Heart right ventricle (tissue), 16 donors: ENCODE measurements around the gene LGALS8. TPM values are rescaled to one million over a fixed set of nuclear protein-coding genes. Genes with fewer than 3 reads are reported as not detected.

Source experiments
- ATAC-seq, 8 donors: fragments of 200-7000 bp; cut with Tn5 transposase; one replicate each; pipeline ENCODE4 v1.9.1; 2020; ENCODE audit warnings: mild to moderate bottlenecking in 8 of 8, moderate library complexity in 8 of 8, moderate number of reproducible peaks in 1 of 8
- DNase-seq, 2 donors: peaks; one replicate each; pipeline ENCODE4 v3.0.0-alpha.2; 2020
- H3K27ac ChIP-seq, 10 donors: fragments of 200-600 bp; sonication (generic) in 2 of 10; one replicate each; pipeline versions ENCODE4 v1.5.0 to v1.8.0; 2020 to 2022; ENCODE audit warnings: mild to moderate bottlenecking in 3 of 10
- H3K27me3 ChIP-seq, 7 donors: fragments of 200-600 bp; one replicate each; pipeline ENCODE4 v1.8.0; 2021 to 2022; ENCODE audit warnings: mild to moderate bottlenecking in 2 of 7
- H3K36me3 ChIP-seq, 9 donors: fragments of 200-600 bp; sonication (generic) in 1 of 9; one replicate each; pipeline versions ENCODE4 v1.5.0 to v1.8.0; 2020 to 2022; ENCODE audit warnings: mild to moderate bottlenecking in 2 of 9
- H3K4me1 ChIP-seq, 9 donors: fragments of 200-600 bp; sonication (generic) in 1 of 9; one replicate each; pipeline versions ENCODE4 v1.5.0 to v1.8.0; 2020 to 2022; ENCODE audit warnings: mild to moderate bottlenecking in 4 of 9
- H3K4me3 ChIP-seq, 10 donors: fragments of 200-600 bp; sonication (generic) in 2 of 10; one replicate each; pipeline versions ENCODE4 v1.5.0 to v1.8.0; 2020 to 2022; ENCODE audit warnings: mild to moderate bottlenecking in 7 of 10, moderate library complexity in 2 of 10
- H3K9me3 ChIP-seq, 11 donors: fragments of 200-600 bp in 10 of 11; sonication (generic) in 2 of 11; one replicate each; pipeline versions ENCODE4 v1.5.0 to v1.8.0; 2013 to 2022; ENCODE audit warnings: mild to moderate bottlenecking in 2 of 11, control low read depth in 1 of 11, moderate library complexity in 1 of 11
- CTCF ChIP-seq, 9 donors: fragments of 200-600 bp; sonication (generic) in 2 of 9; IDR thresholded peaks; one replicate each; pipeline versions ENCODE4 v1.5.0 to v1.8.0; 2021 to 2022; ENCODE audit warnings: antibody characterized with exemption in 9 of 9, mild to moderate bottlenecking in 5 of 9, moderate library complexity in 1 of 9
- WGBS, 2 donors: extraction: QIAGEN DNeasy Blood & Tissue Kit; methylation state at CpG; one replicate each; pipeline ENCODE4 v1.1.7; 2013; ENCODE audit warnings: inconsistent platforms in 1 of 2; 5-methylcytosine and 5-hydroxymethylcytosine counted together
- intact Hi-C, 10 donors: fragments of 100-400 bp; cut with DNase I; formaldehyde crosslinking; loops; one replicate each; pipeline versions ENCODE4 v1.11.1 to v1.14.2; 2022
- long read RNA-seq, 3 donors: library from polyadenylated mRNA; unstranded; transcript quantifications; one replicate each; pipeline ENCODE4 v2.0.0, GENCODE V29; 2020 to 2021
- polyA plus RNA-seq, 2 donors: library from polyadenylated mRNA; stranded (reverse); fragments of 200-250 nt; gene quantifications; one replicate each; pipeline ENCODE4 v1.2.3, GENCODE V29; 2013
- total RNA-seq, 10 donors: library from RNA; stranded (reverse); fragmentation: NEBNext Ultra II Directional in 3 of 10; extraction: Animal tissue kit (Norgen Biotek cat#: 25700) in 3 of 10; gene quantifications; one replicate each; pipeline versions ENCODE4 v1.2.1 to v1.2.4, GENCODE V29; 2021 to 2023
- donor health status: Arrhythmogenic right ventricular cardiomyopathy.
- donor health status: ischemic (EF 13 %, LVEDD 7.1; RV severe dilation, severe dysfunction).
- donor health status: healthy with polysubstance abuse.
- donor health status: DM: no; HTN: yes; CAD: no.
- donor health status: DM: no; HTN: no; CAD: no.
- donor health status: ischemic (EF 25% LVEDD 6.9; RV normal size, moderate dysfunction).
- donor health status: ischemic (EF 25% LVEDD 5.7; RV mildly dilated, moderate dysfunction).
- donor health status: healthy.
- donor health status: DM: yes; HTN: yes; CAD: no.
- donor health status: Ischemic cardiomyopathy.
- donor health status: ischemic (EF 35%, LVEDD 5.7; RV mildly dilated, moderate dysfunction).
- donor health status: nonischemic (EF 11% LVEDD 7.7; RV severe dilation, severe dysfunction).
- donor health status: DM: yes; HTN: yes; CAD: no.
- donor health status: PGD.
- donor health status: ischemic (EF 29% LVEDD 5.4; RV normal size, mild dysfunction).
- donor health status: nonischemic (EF 23%, LVEDD 6.1; RV moderate dilation, normal function).

LGALS8 gene
- total RNA-seq (100 to 1,000 TPM in 1 of 10 donors, 10 to 100 TPM in 9; 56.4 to 107 (median 90.5) TPM), polyA plus RNA-seq (10 to 100 TPM; 36.7 to 47.5 TPM)
- long read RNA-seq, donor 1, full-length matches to known transcripts, result 33 of 67 reads
- long read RNA-seq, donor 1, partial matches to known transcripts, result 21 of 67 reads
- long read RNA-seq, donor 1, other reads (novel, unspliced or antisense), result 13 of 67 reads
- long read RNA-seq, donor 2, full-length matches to known transcripts, result 28 of 68 reads
- long read RNA-seq, donor 2, partial matches to known transcripts, result 12 of 68 reads
- long read RNA-seq, donor 2, other reads (novel, unspliced or antisense), result 28 of 68 reads
- long read RNA-seq, donor 3, full-length matches to known transcripts, result 107 of 168 reads
- long read RNA-seq, donor 3, partial matches to known transcripts, result 24 of 168 reads
- long read RNA-seq, donor 3, other reads (novel, unspliced or antisense), result 37 of 168 reads

DNA sequence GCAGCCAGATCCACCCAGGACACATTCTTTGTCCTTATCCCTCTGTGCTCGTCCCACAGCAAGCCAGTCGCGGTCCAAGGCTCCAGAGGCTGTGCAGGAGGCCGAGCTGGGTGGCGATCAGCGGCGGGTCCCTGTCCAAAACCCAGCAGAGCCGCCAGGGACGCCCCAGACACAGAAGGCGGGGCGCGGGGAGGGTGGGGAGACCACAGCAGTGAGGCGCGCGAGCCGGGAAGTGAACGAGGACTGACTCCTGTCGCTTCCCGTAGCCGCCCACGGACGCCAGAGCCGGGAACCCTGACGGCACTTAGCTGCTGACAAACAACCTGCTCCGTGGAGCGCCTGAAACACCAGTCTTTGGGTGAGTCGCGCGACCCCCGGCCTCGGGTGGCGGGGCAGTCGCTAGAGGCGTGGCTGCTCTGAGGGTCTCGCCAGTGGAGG is at the start of gene LGALS8:
TSS of gene LGALS8 (plus strand) at position 279 of the 438 bp plus-strand sequence. CDS start 2,089 bp downstream, outside the sequence.
- H3K27me3 ChIP-seq, result no peaks in the 10 kb centered on the region
- WGBS, 2 donors, result 0 to 1% methylated on average over 35 of the region's 35 CpGs
- intact Hi-C loops, result loop anchor here in 3 of 10 donors (10.0 kb wide), 2 partner anchors 239 to 419 kb away; partner anchors contain the start of gene ERO1B (in 1 of the 3)
- ATAC-seq (peak; percentile 94 to 98 (median 96)), DNase-seq (peak; percentile 92)
- H3K36me3 ChIP-seq, result peaks cover 0 to 34% (median 24%) of the 10 kb centered on the region in 9 donors
- H3K27ac ChIP-seq, result peak within 1 kb of the TSS; percentile 53 to 99 (median 94)
- H3K9me3 ChIP-seq, result no peaks in the 10 kb centered on the region
- H3K4me1 ChIP-seq, result peaks cover 2 to 21% (median 17%) of the 10 kb centered on the region in 9 donors
- peak in 1 of 9 donors; percentile 23 for TF ChIP-seq CTCF (IDR thresholded peaks at IDR 0.05)
- H3K4me3 ChIP-seq, result peak within 1 kb of the TSS; percentile 54 to 100 (median 90)

DNA sequence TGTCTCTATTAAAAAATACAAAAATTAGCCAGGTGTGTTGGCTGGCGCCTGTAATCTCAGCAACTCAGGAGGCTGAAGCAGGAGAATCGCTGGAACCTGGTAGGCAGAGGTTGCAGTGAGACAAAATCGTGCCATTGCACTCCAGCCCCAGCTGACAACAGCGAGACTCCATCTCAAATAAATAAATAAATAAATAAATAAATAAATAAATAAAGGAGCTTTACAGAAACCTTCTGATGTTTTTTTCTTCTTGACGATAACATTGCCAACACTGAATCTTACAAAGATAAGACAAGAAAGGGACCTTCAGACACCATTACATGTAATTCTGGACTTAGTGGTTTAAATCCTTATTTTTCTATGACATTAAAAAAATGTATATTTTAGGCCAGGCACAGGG is 47.8 kb upstream of the LGALS8 start:
- ATAC-seq (no peak), DNase-seq (no peak)
- no peak overlapping the region for H3K4me3 ChIP-seq
- H3K27ac ChIP-seq, result no peak overlapping the region
- no peaks in the 10 kb centered on the region for H3K9me3 ChIP-seq
- peaks cover 0 to 18% (median 11%) of the 10 kb centered on the region in 9 donors for H3K4me1 ChIP-seq
- WGBS, 2 donors, result 92 to 95% methylated on average over 5 of the region's 5 CpGs
- TF ChIP-seq CTCF (IDR thresholded peaks at IDR 0.05), result no peak
- intact Hi-C loops, result no loop called here
- H3K36me3 ChIP-seq, result no peaks in the 10 kb centered on the region
- H3K27me3 ChIP-seq, result peaks cover 0 to 3% (median 0%) of the 10 kb centered on the region in 7 donors

- Histone ChIP-seq H3K27ac (no peak overlapping the region), H3K27me3 (peaks cover 0 to 3% (median 0%) of the 10 kb centered on the region in 7 donors), H3K9me3 (no peaks in the 10 kb centered on the region), H3K4me3 (no peak overlapping the region), H3K4me1 (no peaks in the 10 kb centered on the region), H3K36me3 (no peaks in the 10 kb centered on the region)
- 74 to 86% methylated on average over 5 of the region's 5 CpGs for WGBS, 2 donors
- intact Hi-C loops, result no loop called here
- DNase-seq, result no peak
- no peak for TF ChIP-seq CTCF (IDR thresholded peaks at IDR 0.05)
- ATAC-seq, result no peak
Observed at GRCh38 chr1:236480758-236481436, 42.9 kb upstream of the LGALS8 start.

DNA sequence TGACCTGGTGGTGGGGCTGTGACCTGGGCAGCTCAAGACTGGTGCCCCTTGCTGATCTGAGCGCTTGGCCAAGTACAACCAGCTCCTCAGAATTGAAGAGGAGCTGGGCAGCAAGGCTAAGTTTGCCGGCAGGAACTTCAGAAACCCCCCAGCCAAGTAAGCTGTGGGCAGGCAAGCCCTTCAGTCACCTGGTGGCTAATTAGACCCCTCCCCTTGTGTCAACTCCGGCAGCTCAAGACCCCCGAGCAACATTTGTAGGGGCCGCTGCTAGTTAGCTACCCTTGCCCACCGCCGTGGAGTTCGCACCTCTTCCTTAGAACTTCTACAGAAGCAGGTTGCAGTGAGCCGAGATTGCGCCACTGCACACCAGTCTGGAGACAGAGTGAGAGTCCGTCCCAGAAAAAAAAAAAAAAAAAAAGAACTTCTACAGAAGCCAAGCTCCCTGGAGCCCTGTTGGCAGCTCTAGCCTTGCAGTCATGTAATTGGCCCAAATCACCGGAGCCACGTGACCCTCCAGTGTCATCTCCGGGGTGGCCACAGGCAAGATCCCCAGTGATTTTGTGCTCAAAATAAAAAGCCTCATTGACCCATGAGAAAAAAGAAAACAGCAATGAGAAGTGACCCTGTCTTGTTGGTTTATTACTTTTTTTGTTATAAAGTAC is 39.3 kb upstream of the LGALS8 start:
- DNase-seq (no peak), ATAC-seq (peak in 1 of 8 donors; percentile 15)
- intact Hi-C loops, result no loop called here
- Histone ChIP-seq H3K4me3 (no peak overlapping the region), H3K36me3 (no peaks in the 10 kb centered on the region), H3K4me1 (no peaks in the 10 kb centered on the region), H3K9me3 (no peaks in the 10 kb centered on the region), H3K27ac (no peak overlapping the region), H3K27me3 (no peaks in the 10 kb centered on the region)
- TF ChIP-seq CTCF (IDR thresholded peaks at IDR 0.05), result no peak
- WGBS, 2 donors, result 86 to 91% methylated on average over 14 of the region's 14 CpGs
